Measurements from ENCODE around the gene RANGRF.

Gene RANGRF

DNA sequence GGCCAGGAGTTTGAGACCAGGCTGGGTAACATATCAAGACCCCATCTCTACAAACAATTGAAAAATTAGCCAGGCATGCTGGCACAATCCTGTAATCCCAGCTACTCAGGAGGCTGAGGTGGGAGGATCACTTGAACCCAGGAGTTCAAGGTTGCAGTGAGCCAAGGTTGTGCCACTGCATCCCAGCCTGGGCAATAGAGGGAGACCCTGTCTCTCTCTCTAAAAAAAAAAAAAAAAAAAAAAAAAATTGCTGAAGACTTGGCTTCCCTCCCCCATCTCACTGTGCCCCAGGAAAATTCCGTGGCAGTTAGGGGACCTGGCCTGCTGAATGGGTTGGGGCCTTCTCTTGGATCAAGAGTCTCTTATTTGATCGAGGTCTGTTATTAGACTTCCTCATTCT lies 51.1 kb downstream of the RANGRF start, which contains the start of gene ODF4:
TSS of gene ODF4 (plus strand) at position 301 of the 400 bp plus-strand sequence. CDS start 212 bp downstream, outside the sequence.
- no peak within 1 kb of the TSS for H3K4me3 Mint-ChIP-seq
- no peak for ATAC-seq
- peaks cover 7% of the 10 kb centered on the region for H3K27me3 Mint-ChIP-seq
- no peaks in the 10 kb centered on the region for H3K9me3 Mint-ChIP-seq
- H3K4me1 Mint-ChIP-seq: peaks cover 14% of the 10 kb centered on the region
- H3K36me3 Mint-ChIP-seq (ENCODE audit: low read depth): no peaks in the 10 kb centered on the region
- DNase-seq: no peak
- no peak within 1 kb of the TSS for H3K27ac Mint-ChIP-seq

Data from activated naive CD8-positive, alpha-beta T cell treated with anti-CD3 and anti-CD28 coated beads, Interleukin-2, amount 50 U/mL, for 24 hours (primary cell).